Sigmoid colon (tissue), 4 donors: ENCODE data around the gene LTB.

Experiments
- POLR2AphosphoS5 ChIP-seq, 4 donors: sonication (generic); formaldehyde crosslinking; IDR thresholded peaks; one replicate each; pipeline ENCODE4 v1.6.1; 2017; ENCODE audit warnings: antibody characterized with exemption in 4 of 4
- TF ChIP-seq, protein P1 (sequence below), 4 experiments: fragments of 450-650 bp in 3 of 4; fragments of 200-600 bp in 1 of 4; IDR thresholded peaks; one replicate each; pipeline ENCODE4 v1.5.1; 2016 to 2019; ENCODE audit warnings: antibody characterized with exemption in 4 of 4, mild to moderate bottlenecking in 3 of 4, moderate library complexity in 2 of 4

GRCh38 chr6:31582230-31582643 is at the start of gene LTB:
- no peak for TF ChIP-seq POLR2AphosphoS5 (IDR thresholded peaks at IDR 0.05)
- TF ChIP-seq, protein P1, sequence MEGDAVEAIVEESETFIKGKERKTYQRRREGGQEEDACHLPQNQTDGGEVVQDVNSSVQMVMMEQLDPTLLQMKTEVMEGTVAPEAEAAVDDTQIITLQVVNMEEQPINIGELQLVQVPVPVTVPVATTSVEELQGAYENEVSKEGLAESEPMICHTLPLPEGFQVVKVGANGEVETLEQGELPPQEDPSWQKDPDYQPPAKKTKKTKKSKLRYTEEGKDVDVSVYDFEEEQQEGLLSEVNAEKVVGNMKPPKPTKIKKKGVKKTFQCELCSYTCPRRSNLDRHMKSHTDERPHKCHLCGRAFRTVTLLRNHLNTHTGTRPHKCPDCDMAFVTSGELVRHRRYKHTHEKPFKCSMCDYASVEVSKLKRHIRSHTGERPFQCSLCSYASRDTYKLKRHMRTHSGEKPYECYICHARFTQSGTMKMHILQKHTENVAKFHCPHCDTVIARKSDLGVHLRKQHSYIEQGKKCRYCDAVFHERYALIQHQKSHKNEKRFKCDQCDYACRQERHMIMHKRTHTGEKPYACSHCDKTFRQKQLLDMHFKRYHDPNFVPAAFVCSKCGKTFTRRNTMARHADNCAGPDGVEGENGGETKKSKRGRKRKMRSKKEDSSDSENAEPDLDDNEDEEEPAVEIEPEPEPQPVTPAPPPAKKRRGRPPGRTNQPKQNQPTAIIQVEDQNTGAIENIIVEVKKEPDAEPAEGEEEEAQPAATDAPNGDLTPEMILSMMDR (IDR thresholded peaks at IDR 0.05), result no peak
